ENCODE results near the gene SLC16A2.

The SLC16A2 gene

GRCh38 chrX:74551934-74552333, 130.6 kb downstream of the SLC16A2 start:
- TF ChIP-seq CTCF (IDR thresholded peaks at IDR 0.05; ENCODE audit: extremely low read depth, missing control alignments) = no peak
- no peak for DNase-seq (ENCODE audit: low spot score)

GRCh38 chrX:74557378-74557777, 136.1 kb downstream of the SLC16A2 start:
- no peak for TF ChIP-seq CTCF (IDR thresholded peaks at IDR 0.05; ENCODE audit: extremely low read depth, missing control alignments)
- no peak for DNase-seq (ENCODE audit: low spot score)

- no peak for TF ChIP-seq CTCF (IDR thresholded peaks at IDR 0.05; ENCODE audit: extremely low read depth, missing control alignments)
- DNase-seq (ENCODE audit: low spot score) = no peak
Measured at GRCh38 chrX:74578137-74578536, 156.8 kb downstream of the SLC16A2 start.

GRCh38 chrX:74579597-74580198, 158.4 kb downstream of the SLC16A2 start:
- no peak for TF ChIP-seq CTCF (IDR thresholded peaks at IDR 0.05; ENCODE audit: extremely low read depth, missing control alignments)
- DNase-seq (ENCODE audit: low spot score) = no peak

Measured in GM20000 (cell line).